Endothelial cell of umbilical vein (primary cell): ENCODE measurements around the gene PLAAT2.
"Not testable (repeated sequence)": the region's sequence is repeated elsewhere in the genome, so short reads cannot be mapped to it uniquely, and the experiment has no call there.

Source experiments
- JUN ChIP-seq: IDR thresholded peaks from 2 replicates; pipeline ENCODE4 v1.6.1; 2011; ENCODE audit warnings: borderline replicate concordance, low read depth; ENCODE audit not compliant: insufficient read length, insufficient read depth
- MYC ChIP-seq: IDR thresholded peaks from one replicate; pipeline ENCODE4 v1.6.1; 2011; ENCODE audit warnings: mild to moderate bottlenecking, low read depth, low read length
- POLR2A ChIP-seq: IDR thresholded peaks from 2 replicates; pipeline ENCODE4 v1.6.1; 2012; ENCODE audit warnings: low read depth, mild to moderate bottlenecking, control low read depth, low read length
- POLR2AphosphoS5 ChIP-seq: IDR thresholded peaks from 2 replicates; pipeline ENCODE4 v1.6.1; 2012; ENCODE audit warnings: low read depth, mild to moderate bottlenecking, control low read depth, low read length, moderate library complexity; ENCODE audit not compliant: insufficient read depth
- TF ChIP-seq, protein P1 (sequence below), 2 donors: IDR thresholded peaks; 1 replicate in 1 of 2; 2 replicates in 1 of 2; pipeline ENCODE4 v1.5.1; 2011; ENCODE audit warnings: low read length in 2 of 2, mild to moderate bottlenecking in 2 of 2, moderate library complexity in 2 of 2, control low read depth in 1 of 2, inconsistent platforms in 1 of 2, low read depth in 1 of 2; ENCODE audit not compliant: insufficient read depth in 1 of 2; ENCODE audit errors: extremely low read depth in 1 of 2
- TF ChIP-seq, protein P2 (sequence below): IDR thresholded peaks from 2 replicates; pipeline ENCODE4 v1.6.1; 2011; ENCODE audit not compliant: insufficient read depth, insufficient read length

DNA sequence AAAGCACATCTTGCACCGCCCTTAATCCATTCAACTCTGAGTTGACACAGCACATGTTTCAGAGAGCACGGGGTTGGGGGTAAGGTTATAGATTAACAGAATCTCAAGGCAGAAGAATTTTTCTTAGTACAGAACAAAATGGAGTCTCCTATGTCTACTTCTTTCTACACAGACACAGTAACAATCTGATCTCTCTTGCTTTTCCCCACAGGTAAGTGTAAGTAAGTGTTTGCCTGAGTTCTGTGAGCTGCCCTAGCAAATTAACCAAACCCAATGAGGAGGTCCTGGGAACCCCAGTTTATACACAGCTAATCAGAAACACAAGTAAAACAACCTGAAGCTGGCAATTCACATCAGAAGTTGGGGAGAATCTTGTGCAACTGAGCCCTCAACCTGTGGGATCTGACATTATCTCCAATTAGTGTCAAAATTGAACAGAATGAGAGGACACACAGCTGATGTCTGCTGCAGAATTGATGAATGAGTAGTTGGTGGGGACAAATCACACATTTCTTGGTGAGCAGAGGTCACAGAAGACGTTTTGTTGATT lies 34.4 kb downstream of the PLAAT2 start:
- TF ChIP-seq, protein P1, sequence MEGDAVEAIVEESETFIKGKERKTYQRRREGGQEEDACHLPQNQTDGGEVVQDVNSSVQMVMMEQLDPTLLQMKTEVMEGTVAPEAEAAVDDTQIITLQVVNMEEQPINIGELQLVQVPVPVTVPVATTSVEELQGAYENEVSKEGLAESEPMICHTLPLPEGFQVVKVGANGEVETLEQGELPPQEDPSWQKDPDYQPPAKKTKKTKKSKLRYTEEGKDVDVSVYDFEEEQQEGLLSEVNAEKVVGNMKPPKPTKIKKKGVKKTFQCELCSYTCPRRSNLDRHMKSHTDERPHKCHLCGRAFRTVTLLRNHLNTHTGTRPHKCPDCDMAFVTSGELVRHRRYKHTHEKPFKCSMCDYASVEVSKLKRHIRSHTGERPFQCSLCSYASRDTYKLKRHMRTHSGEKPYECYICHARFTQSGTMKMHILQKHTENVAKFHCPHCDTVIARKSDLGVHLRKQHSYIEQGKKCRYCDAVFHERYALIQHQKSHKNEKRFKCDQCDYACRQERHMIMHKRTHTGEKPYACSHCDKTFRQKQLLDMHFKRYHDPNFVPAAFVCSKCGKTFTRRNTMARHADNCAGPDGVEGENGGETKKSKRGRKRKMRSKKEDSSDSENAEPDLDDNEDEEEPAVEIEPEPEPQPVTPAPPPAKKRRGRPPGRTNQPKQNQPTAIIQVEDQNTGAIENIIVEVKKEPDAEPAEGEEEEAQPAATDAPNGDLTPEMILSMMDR (IDR thresholded peaks at IDR 0.05; ENCODE audit: extremely low read depth in 1 of 2, insufficient read depth in 1 of 2, low read depth in 1 of 2, low read length in 2 of 2), result not testable (repeated sequence)
- not testable (repeated sequence) for TF ChIP-seq MYC, JUN, POLR2A, POLR2AphosphoS5
- TF ChIP-seq, protein P2, sequence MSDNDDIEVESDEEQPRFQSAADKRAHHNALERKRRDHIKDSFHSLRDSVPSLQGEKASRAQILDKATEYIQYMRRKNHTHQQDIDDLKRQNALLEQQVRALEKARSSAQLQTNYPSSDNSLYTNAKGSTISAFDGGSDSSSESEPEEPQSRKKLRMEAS, result not testable (repeated sequence)
